GM18951 (cell line): ENCODE data around the gene POU2F2.
A peak's percentile ranks its signal among the peaks of the same experiment; 100 is the strongest.

Source experiments
- POLR2A ChIP-seq: IDR thresholded peaks from 4 replicates; pipeline ENCODE4 v1.6.1; 2011; ENCODE audit warnings: mild to moderate bottlenecking; ENCODE audit not compliant: insufficient read length, insufficient read depth; ENCODE audit errors: extremely low read depth
- in situ Hi-C: fragments of 300-500 bp; cut with MboI; formaldehyde crosslinking; loops from one replicate; pipeline ENCODE4 v1.12.0; 2022; ENCODE audit warnings: low sequenced_read_pairs, mixed read lengths, inconsistent platforms; ENCODE audit not compliant: unreplicated experiment

Gene POU2F2

DNA sequence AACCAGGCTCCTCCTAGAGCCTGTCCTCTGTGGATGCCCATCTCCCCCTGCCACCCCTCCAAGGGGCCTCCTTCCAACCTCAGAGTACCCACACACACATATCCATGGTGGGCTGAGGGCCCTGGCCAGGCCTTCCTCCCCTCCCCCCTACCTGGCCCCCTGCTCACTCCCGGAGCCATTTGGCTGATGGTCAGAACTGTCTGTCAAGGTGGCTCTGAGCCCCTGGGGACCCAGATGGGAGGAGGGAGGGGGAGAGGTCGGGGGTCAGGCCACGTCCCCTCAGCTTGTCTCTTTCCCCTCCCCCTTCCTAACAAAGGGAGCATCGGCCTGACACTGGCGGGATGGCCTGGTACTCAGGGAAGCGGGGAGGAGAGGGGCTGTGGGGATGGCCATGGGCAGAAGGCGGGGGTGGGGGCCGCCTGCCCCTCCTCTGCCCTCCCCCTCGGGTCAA, 18.7 kb upstream of the POU2F2 start:
- in situ Hi-C loops = no loop called here
- no peak for TF ChIP-seq POLR2A

DNA sequence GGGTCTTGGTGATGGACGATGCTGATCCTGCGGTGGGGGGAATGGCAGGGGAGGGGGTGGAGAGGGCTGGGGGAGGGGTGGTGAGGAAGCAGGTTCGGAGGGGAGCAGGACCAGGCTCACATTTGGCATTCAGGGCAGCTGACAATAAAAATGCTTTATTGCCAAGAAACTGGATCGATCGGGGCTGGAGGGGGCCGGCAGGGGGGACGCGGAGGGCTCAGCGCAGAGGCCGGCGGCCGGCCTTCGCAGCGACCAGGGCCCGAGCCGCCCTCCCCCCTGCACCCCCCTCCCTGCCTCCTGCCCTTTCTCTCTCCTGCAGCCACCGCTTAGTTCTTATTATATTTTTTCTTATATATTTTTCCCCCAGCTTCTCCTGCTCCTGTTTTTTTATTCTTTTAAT, 18.1 kb upstream of the POU2F2 start:
- in situ Hi-C loops = no loop called here
- TF ChIP-seq POLR2A = no peak

DNA sequence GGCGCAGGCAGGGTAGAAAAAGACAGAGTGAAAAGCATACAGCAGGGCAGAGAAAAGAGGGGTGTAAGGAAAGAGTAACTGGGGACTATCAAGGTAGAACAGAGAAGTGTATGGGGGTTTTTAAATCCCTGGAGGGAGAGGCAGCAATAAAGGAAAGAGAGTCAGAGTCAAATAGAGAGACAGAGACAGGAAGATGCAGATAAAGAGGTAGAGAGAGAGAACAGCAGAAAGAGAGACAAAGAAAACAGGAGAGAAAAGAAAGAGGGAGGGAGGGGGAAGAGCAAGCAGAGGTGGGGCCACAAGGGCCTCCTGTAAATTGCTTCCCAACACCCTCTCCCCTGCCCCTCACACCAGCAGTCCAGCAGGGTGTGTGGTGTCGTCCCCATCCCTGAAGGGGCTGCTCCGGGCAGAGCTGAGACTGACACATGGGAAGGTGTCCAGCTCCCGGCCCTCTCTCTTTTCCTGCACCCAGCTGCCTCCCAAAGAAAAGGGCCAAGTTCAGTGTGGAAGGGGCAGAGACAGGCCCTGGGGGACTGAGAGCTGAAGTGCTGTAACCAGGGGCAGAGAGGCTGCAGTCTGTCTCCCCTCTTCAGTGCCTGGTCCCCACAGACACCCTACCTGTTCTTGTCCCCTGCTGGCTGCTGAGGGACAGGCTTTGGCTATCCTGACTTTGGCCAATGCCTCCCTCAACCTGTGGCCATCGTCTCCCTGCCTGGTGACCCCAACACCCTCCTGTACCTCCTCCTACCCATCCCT, 17.4 kb upstream of the POU2F2 start:
- TF ChIP-seq POLR2A = no peak
- in situ Hi-C loops = no loop called here

DNA sequence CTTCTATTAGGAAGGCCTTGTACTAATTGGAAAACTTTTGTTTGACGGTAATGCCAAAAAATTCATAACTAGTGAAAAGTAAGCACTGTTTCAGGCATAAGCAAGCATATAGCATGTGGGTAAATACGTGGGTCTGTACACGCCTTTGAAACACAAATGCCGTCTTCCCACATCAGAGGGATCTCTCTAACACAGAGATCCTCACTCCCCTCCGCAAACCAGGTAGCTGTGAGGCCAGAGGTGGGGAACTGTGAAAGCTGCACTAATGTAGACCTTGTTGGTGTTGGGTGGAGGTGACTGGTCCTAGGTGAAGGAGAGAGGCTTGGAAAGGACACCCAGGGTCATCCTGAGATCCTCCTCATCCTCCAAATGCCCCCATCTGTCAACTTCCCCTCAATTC, 16.0 kb upstream of the POU2F2 start:
- no peak for TF ChIP-seq POLR2A
- in situ Hi-C loops = no loop called here

DNA sequence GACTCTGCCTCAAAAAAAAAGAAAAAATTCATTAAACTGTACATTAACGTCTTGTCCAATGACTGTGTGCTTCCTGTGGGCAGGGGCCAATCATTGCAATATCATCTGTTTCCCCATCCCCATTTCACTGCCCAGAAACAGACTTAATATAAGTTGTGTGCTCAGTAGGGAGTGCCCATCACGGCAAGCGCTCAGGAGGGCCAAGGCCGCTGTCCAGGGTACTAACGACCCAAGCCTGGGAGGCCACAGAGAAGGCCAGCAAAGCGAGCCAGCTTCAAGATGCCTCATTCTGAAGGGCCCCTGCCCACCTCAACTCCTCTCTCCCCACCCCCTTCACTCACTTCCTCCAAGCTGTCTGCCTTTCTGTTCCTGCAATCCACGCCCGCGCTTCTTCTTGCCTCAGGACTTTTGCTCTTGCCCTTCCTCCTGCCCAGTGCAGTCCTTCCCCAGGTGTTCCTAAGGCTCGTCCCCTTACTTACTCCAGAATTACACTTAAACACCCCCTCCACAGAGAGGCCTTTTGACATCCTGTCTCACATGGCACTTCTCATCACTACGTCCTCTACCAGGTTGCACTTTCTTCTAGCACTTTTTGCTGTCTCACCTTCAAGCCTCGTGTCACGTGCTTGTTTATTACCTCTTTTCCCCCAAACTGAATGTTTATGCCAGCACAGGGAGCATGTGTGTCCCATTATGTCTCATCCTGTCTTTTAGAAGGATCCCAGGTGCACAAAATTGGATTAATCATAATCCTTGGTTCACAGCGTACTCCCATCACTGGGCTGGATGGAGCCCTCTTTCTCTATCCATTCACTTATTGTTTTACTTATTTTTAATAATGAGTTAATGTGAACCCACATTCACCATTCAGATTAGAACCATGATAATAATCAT, 11.3 kb upstream of the POU2F2 start:
- in situ Hi-C loops = no loop called here
- TF ChIP-seq POLR2A = no peak

DNA sequence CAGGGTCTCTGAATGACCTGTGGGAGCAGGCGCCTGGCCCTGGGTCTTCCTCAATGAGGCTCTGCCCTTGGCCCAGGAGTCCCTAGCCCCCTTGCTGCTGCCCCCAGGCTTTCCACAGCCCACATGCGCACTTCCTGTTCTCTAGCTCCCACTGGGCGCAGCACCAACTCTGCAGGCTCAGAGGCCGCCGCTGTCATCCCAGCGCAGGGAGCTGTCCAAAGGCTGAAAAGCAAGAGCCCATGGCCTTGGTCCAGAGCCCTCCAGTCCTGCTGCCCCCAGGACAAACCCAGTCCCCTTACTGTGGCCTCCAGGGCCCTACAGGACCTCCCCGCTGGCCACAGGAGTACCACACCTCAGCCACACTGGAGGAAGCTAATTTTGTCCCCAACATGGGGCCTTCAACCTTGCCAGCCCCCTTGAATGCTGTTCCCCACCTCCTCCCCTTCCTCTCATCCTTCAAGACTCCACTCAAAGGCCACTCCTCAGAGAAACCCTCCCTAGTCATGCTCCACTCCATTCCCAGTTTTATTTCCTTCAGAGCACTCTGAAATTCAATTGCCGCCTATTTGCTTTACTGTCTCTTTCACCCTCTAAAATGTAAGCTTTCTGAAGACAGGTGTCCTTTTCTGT, 8.0 kb upstream of the POU2F2 start:
- in situ Hi-C loops = no loop called here

DNA sequence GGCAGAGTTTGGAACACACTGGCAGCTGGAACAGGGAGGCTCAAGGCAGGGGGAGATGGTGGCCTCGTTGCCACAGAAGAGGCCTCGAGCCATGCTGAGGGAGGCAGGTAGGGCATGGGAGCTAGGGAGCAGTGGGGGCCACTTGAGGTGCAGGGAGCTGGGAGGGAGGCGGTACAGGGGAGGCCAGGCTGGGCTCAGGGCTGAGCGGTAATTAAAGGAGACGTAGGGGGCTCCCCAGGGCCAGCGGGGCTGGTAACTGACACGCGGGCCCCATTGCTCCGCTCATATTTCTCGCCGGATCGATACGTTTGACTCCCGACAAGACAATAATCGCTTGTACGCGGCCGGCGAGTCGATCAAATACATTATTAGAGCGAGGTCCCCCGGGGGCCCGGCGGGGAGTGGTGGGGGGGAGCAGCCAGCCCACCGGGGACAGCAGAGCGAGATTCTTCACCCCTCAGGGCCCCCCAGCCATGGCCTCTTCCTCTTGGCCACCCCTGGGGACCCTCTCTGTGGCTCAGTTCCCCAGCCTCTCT, 2.4 kb upstream of the POU2F2 start:
- in situ Hi-C loops = no loop called here
- TF ChIP-seq POLR2A = no peak

More for the DNA sequence above, 8.0 kb upstream of the POU2F2 start:
- no peak for TF ChIP-seq POLR2A

DNA sequence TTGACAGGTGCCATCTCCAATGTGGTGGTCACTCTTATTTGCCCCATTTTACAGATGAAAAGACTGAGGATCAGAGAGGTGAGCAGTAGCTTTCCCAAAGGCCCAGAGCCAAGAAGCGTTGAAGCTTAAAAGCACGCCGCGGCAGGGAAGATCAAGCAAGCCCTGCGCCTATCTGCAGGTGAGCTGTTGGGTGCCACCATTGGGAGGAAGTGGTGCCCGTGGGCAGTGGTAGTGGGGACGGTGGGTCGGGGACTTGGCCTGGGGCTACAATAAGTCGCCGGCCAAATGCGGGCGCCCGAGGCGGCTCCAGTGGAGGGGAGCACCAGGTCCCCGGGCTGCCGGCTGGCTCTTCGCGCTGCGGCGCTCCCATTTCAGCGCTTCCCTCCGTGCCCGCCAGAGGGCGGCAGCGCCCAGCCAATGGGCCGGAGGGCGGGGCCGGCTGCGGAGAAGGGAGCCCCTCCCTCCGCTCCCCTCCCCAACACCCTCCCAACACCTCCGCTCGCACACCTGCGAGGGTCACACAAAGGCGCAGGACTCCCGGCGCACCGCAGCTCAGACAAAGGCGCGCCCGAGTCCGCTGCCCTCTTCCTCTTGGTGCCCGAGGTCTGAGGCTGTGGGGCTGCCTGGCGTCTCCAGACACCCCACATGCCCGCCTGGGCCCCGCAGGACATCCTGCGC, 744 bp upstream of the POU2F2 start:
- peak; percentile 42 for TF ChIP-seq POLR2A
- in situ Hi-C loops = no loop called here

DNA sequence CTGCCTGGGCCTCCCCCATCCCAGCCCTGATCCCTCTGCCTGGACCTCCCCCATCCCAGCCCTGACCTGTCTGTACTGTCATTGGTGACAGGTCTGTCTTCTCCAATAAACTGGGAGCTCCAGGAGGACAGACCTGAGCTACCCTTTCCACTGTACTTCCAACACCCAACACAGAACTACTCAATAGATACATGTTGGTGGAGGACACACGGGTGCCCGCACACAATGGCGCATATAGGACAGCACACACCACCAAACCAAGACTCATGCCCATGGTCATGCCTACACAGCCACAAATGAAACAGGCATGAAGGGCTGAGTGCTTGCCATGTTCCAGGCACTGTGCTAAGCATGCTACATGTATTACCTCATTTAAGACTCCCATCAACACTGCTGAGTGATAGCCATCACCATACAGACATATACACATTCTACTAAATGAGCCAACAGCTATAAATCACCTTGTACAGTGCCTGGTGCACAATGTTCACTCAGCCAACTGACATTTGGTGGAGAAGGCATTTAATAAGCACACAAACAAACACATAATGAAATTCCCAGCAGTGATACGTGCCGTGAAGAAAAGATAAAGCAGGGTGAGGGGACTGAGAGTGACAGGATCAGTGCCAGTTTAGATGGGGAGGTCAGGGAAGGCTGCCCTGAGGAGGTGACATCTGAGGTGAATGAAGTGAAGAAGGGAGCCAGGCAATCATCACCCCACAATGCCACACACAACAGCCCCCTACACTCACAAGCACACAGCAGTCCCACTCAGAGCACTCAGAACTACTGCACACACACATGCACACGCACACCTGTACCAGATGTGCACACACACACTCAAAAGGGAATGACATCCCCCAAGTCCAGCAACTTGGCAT, 857 bp downstream of the POU2F2 start:
- in situ Hi-C loops = no loop called here
- no peak for TF ChIP-seq POLR2A

DNA sequence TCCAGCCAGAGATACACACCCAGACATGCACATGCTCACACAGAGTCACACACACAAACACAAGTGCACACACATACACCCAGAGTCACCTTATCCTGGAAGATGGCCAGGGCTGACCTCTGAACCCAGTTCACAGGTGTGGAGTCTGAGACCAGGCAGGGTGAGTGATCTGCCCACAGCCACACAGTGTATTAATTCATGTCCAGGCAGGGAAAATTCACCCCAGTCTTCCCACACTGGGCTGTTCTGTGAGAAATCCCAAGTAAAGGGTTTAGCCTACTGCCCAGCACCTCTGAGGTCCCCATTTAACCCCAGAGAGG, 2.0 kb downstream of the POU2F2 start:
- peak; percentile 3 for TF ChIP-seq POLR2A
- in situ Hi-C loops = no loop called here

DNA sequence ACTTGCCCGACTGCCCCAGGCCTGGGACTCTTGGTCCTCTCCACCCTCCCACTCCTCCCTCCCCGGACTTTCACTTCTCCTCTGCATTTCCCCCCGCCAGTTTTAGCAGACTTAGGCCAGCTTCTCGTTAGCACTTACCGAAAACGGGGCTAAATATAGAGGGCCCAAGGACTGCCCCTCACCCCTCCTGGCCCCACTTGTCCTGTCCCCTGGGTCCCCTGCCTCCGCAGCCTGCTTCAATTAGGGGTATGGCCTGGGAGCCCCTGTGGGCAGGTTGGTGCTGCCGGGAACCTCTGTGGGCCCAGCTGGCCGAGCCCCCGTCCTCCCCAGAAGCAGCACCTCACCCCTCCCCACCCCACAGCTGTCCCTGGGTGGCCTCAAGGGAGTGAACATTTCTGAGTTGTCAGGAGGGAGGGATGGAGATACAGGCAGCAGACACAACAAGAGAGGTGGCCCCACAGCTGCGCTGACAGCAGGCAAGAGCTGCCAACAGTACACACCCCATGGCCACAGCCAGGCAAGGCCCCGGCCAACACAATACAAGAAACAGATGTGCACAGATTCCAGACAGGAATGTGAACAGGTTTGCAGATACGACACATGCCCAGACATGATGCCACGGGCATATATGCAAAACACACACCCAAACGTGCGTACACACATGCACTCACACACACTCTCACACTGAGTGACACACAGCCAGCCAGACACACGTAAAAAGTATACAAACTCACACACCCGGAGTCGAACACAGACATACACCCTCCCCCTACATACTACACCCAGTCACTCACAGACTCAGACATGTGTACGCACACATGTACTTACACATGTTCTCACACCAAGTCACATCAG, 2.6 kb downstream of the POU2F2 start:
- TF ChIP-seq POLR2A = peak; percentile 54
- in situ Hi-C loops = no loop called here
